Activated effector memory CD4-positive, alpha-beta T cell treated with Interleukin-2 at 50 U/mL for 16 hours (primary cell): ENCODE data around the gene PHEX.
"Not testable (repeated sequence)": the region's sequence is repeated elsewhere in the genome, so short reads cannot be mapped to it uniquely, and the experiment has no call there.

Experiments used
- DNase-seq: peaks from one replicate; pipeline ENCODE4 v3.0.0-alpha.2; 2020

The PHEX gene

DNA sequence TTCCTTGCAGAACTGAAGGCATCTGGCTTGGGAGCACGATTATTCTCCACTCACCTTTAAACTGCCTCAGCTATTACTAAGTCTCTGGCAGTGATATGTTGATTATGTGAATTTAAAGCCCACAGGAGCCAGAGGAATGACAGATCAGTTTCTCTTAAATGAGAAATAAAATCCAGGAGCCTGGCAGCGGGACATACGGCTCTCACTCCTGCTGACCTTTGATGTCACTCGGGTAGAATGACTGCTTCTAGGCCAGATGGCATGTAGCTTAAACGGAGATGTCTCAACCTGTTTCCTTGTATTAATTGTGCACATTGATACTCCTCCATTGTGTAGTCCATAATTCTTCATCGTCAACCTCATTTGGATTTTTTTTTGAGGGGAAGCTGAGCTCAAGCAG lies 236.6 kb downstream of the PHEX start:
- DNase-seq = no peak

DNA sequence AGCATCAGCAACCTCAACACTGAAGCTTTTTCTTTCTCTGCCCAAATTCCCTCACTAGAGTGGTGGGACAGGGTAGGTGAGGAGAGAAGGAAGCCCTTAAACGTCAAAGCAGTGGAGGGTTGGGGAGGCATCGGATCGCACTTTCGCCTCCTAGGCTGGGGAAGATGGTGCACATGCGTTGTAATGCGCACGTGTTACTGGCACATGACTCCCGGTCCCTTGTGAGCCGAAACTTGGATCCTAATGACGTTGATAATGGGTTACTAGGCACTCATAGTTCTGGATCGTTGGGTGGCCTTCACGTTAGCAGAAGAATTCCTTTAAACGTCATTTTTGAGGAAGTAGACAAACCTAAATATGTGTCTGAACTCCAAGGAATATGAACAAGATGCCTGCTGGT lies 240.5 kb downstream of the PHEX start, which contains the start of gene CBLL2:
Gene CBLL2 (plus strand): TSS at position 301 of the 400 bp plus-strand sequence. CDS start 79 bp downstream, at position 380.
- no peak for DNase-seq

DNA sequence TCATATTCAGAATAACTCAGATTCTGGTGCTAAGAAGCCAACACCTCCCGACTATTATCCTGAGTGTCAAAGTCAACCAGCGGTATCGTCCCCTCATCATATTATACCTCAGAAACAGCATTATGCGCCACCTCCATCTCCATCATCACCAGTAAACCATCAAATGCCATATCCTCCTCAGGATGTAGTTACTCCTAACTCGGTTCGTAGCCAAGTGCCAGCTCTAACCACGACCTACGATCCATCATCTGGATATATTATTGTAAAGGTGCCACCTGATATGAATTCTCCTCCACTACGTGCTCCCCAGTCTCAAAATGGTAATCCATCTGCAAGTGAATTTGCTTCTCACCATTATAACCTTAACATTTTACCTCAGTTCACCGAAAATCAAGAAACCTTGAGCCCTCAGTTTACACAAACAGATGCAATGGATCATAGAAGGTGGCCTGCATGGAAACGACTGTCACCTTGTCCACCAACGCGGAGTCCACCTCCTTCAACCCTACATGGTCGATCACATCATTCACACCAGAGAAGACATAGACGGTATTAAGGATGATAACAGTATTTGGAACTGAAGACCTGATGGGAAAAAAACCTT lies 241.7 kb downstream of the PHEX start:
- no peak for DNase-seq

DNA sequence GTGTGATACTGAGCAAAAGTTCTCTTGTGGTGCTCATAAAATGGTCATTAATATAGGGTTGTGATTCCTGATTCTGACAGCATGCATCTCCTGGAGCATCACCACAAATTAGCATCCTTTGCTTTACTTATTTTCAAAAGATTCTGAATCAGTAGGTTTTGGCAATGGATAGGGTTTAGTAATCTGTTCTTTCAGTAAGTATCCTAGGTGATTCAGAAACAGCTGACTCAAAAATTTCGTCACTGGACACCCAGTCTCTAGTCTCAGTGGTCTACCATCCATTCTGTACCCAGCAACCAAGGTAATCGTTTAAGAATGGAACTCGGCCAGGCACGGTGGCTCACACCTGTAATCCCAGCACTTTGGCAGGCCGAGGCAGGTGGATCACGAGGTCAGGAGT lies 244.7 kb downstream of the PHEX start:
- DNase-seq = no peak

DNA sequence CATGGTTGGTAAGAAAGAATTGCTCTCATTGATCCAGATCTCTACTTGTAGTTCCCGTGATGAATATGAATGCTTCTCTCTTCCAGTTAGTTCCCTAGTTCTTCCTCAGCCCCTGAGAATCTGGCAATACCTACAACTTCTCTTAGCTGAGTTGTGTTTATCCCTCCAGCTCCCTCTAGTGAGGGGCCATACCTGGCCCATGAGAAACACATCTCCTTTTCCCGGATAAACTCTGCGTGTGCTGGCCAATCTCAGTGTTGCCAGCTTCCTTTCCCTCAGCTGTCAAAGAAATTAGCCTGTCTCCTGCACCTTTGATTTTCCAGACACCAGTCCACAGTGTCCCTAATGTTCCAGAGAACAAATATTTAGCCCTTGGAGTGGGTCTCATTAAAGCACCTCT lies 246.2 kb downstream of the PHEX start:
- no peak for DNase-seq

DNA sequence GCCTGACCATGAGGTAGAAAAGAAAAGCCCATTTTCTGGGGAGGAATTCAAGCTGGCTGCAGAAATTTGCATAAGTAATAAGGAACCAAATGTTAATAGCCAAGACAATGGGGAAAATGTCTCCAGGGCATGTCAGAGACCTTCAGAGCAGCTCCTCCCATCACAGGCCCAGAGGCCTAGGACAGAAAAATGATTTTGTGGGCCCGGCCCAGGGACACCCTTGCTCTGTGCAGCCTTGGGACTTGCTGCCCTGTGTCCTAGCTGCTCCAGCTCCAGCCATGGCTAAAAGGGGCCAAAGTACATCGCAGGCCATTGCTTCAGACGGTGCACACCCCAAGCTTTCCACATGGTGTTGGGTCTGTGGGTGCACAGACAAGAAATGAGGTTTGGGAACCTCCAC lies 257.1 kb downstream of the PHEX start:
- not testable (repeated sequence) for DNase-seq

DNA sequence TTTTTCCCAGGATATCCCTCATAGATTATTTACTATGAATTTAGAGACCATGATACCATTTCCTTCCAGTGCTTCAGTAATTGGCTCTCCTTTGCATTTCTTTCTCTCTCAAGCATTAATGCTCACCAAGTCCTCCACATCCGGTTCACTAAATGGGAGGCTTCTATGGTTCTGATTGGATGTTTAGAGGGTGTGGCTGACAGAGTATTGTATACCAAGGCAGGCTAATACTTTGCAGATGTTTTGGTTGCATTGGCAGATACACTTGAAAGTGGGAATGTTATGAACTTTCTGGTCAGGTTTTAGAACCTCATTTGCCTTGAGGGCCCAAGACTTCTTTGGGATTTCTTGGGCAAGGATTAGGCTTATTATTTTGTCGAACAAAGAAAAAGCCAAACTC lies 264.7 kb downstream of the PHEX start:
- no peak for DNase-seq

DNA sequence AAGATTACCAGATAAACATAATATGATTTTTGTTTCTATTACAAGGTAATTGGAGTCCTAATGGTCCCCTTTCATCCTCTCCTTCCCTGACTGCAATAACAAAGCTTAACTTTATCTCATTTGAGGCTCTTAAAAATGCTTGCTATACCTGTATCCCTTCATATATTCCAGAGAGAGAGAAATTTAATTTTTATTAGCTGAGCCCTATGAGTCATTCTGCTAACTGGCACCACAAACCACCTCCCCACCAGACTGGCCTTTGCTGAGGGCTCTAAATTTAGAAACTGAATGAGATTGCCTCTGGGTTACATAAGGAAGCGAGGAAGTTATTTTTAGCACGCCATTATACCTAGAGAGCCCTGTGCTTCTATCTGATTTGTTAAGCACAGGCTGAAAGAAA lies 268.0 kb downstream of the PHEX start:
- DNase-seq = no peak
